ENCODE results near the gene SYT17. TPM values are rescaled to one million over a fixed set of nuclear protein-coding genes. Genes with fewer than 3 reads are reported as not detected.
A peak's percentile ranks its signal among the peaks of the same experiment; 100 is the strongest.

Gene SYT17
- total and polyA plus RNA-seq, 3 donors from 2014 or later: 0.75 to 3.7 (median 3.1) TPM

DNA sequence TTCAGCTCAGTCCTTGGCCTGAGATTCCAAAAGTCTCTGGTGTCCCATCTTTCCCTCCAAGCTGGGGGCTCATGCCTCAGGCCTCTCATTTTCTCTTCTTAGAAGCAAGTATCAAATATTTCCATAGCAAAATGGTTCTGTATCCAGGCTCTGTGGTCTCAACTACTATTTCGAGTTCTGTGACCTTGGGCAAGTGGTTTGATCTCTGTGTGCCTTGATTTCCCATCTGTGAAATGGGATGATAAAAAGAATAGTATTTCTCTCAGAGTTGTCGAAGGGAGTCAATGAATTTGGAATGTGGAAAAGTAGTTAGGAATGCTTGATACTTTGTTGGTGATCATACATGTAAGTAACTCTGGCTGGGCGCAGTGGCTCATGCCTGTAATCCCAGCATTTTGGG is 6.4 kb downstream of the SYT17 start:
- Histone ChIP-seq H3K9me3 (no peaks in the 10 kb centered on the region), H3K27me3 (no peaks in the 10 kb centered on the region), H3K36me3 (ENCODE audit: low read depth, missing control alignments) (no peaks in the 10 kb centered on the region), H3K4me3 (no peak overlapping the region), H3K27ac (no peak overlapping the region), H3K4me1 (no peaks in the 10 kb centered on the region)
- no peak for DNase-seq
- 91 to 94% methylated on average over 3 of the region's 3 CpGs for WGBS, 2 donors
- intact Hi-C loops (cut with DNase I; ENCODE audit: low total_unique reads): no loop called here
- TF ChIP-seq, protein P1, sequence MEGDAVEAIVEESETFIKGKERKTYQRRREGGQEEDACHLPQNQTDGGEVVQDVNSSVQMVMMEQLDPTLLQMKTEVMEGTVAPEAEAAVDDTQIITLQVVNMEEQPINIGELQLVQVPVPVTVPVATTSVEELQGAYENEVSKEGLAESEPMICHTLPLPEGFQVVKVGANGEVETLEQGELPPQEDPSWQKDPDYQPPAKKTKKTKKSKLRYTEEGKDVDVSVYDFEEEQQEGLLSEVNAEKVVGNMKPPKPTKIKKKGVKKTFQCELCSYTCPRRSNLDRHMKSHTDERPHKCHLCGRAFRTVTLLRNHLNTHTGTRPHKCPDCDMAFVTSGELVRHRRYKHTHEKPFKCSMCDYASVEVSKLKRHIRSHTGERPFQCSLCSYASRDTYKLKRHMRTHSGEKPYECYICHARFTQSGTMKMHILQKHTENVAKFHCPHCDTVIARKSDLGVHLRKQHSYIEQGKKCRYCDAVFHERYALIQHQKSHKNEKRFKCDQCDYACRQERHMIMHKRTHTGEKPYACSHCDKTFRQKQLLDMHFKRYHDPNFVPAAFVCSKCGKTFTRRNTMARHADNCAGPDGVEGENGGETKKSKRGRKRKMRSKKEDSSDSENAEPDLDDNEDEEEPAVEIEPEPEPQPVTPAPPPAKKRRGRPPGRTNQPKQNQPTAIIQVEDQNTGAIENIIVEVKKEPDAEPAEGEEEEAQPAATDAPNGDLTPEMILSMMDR (IDR thresholded peaks at IDR 0.05): no peak
- TF ChIP-seq POLR2A (IDR thresholded peaks at IDR 0.05): no peak

DNA sequence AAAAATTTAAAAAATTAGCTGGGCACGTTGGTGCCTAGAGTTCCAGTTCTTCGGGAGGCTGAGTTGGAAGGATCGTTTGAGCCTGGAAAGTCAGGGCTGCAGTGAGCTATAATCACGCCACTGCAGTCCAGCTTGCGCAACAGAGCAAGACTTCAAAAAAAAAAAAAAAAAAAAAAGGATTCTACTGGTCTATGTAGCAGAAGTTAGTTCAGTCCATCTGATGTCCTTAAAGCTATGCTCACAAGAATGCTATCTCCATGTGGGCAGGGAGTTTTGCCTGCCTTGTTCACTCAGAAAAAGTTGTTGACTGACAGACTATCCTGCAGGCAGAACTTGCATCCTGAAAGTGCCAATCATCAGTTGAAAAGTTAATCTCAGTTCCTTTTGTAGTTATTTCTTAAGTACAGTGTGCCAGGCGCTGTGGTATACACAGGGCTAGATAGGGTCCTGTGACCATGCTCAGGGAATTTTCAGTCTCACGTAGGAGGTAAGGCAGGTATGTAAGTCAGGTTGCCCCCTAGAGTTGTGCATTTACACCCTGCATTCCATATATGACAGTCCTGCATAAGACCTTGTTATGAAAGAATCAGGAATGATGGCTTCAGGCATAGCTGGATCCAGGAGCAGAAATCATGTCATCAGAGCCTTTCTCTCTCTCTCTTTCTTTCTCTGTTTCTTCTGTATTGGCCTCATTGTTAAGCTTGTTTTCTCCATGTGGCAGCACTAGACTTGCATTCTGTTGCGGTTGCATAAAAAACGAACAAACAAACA is 7.6 kb downstream of the SYT17 start:
- Histone ChIP-seq H3K27me3 (no peaks in the 10 kb centered on the region), H3K4me3 (no peak overlapping the region), H3K36me3 (ENCODE audit: low read depth, missing control alignments) (no peaks in the 10 kb centered on the region), H3K27ac (no peak overlapping the region), H3K9me3 (no peaks in the 10 kb centered on the region), H3K4me1 (no peaks in the 10 kb centered on the region)
- 75 to 77% methylated on average over 9 of the region's 9 CpGs for WGBS, 2 donors
- no peak for DNase-seq
- intact Hi-C loops (cut with DNase I; ENCODE audit: low total_unique reads): no loop called here
- TF ChIP-seq, protein P1 (IDR thresholded peaks at IDR 0.05): no peak
- TF ChIP-seq POLR2A (IDR thresholded peaks at IDR 0.05): no peak

DNA sequence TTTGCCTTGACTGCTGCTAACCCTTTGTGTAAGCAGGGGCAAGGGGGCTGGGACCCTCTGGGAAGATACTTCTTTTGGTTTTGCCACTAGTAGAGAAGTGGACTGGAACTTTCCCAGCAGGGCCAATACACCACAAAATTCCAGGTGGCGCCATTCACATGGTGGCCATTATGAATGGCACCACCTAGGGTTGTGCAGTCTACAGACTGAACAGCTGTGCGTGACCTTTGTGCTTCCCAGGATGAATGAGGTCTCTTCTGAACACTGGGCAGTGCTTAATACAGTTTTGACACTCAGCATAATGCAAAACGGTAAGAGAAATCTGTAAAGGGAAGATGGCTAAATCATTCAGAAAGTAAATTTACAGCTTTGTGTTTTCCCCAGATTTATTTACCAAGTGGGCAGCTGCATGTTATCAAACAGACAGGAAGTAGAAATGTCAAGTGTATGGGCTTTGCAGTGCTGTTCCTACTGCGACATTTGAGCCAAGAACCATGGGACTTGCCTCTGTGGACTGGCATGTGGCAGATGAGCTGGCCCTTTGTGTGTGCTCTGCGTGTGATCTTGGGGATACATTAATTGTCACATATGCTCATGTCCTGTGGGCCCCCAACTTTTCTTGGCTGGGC is 9.2 kb downstream of the SYT17 start:
- no peaks in the 10 kb centered on the region for H3K27me3 ChIP-seq
- WGBS, 2 donors: 81 to 84% methylated on average over 5 of the region's 5 CpGs
- TF ChIP-seq POLR2A (IDR thresholded peaks at IDR 0.05): no peak
- TF ChIP-seq, protein P1 (IDR thresholded peaks at IDR 0.05): no peak
- no peak overlapping the region for H3K27ac ChIP-seq
- no peak overlapping the region for H3K4me3 ChIP-seq
- no peaks in the 10 kb centered on the region for H3K9me3 ChIP-seq
- no peaks in the 10 kb centered on the region for H3K4me1 ChIP-seq
- H3K36me3 ChIP-seq (ENCODE audit: low read depth, missing control alignments): no peaks in the 10 kb centered on the region
- intact Hi-C loops (cut with DNase I; ENCODE audit: low total_unique reads): no loop called here
- no peak for DNase-seq

DNA sequence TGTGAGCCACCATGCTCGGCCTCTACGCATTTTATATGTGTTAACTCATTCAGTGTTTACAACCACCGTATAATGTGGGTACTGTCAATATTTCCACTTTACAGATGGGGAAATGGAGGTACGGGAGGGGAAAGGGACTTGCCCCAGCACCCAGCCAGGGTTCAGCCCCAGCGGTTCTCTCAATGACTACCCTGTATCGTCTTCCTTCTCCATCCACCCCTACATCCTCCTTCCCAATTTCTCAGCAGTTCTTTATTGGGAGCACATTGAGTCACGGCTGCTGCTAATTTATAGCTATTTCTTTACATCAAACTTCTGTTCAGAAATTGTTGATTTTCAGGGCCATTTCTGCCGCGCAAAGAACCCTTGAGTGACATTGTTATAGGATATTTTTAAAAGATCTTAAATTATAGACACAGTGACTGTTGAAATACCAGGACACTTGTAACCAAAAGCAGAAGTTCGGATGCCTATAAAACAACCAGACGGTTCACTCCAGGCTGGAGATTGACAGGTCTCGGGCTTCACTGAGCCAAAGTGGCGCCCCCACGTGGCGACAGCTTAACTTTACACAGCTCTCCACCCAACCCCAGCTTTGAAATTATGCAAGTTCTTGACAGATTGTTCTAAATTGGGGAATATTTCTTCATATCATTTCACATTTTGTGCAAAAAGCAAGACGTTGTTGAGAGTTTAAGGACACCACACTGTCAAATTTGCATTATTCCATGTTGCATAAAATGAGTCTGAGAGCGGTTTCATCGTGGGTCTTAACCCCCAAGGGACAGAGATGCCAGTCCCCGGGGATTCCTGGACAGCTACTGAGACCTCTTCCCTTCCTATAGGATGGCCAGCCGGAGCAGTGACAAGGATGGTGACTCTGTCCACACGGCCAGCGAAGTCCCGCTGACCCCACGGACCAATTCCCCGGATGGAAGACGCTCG is 11.8 kb downstream of the SYT17 start:
- Histone ChIP-seq H3K27ac (no peak overlapping the region), H3K36me3 (ENCODE audit: low read depth, missing control alignments) (no peaks in the 10 kb centered on the region), H3K4me3 (no peak overlapping the region), H3K27me3 (no peaks in the 10 kb centered on the region), H3K9me3 (no peaks in the 10 kb centered on the region), H3K4me1 (no peaks in the 10 kb centered on the region)
- TF ChIP-seq POLR2A (IDR thresholded peaks at IDR 0.05): no peak
- TF ChIP-seq, protein P1 (IDR thresholded peaks at IDR 0.05): peak; percentile 39 to 64 (median 51)
- DNase-seq: peak; percentile 76
- intact Hi-C loops (cut with DNase I; ENCODE audit: low total_unique reads): no loop called here
- WGBS, 2 donors: 56 to 67% methylated on average over 27 of the region's 27 CpGs

Measured in testis (tissue), 3 donors.